ENCODE results near the gene CHCHD4. TPM values are rescaled to one million over a fixed set of nuclear protein-coding genes. Genes with fewer than 3 reads are reported as not detected.

The CHCHD4 gene
- total RNA-seq, 6 experiments from 2014 or later: 9.4 to 12.0 (median 10.1) TPM

- Mint-ChIP-seq H3K27ac (peak overlapping the region; percentile 99), H3K9me3 (no peaks in the 10 kb centered on the region), H3K4me1 (ENCODE audit: low read depth) (peaks cover 70% of the 10 kb centered on the region), H3K27me3 (ENCODE audit: insufficient read depth) (peaks cover 6% of the 10 kb centered on the region), H3K4me3 (peak overlapping the region; percentile 84; the same call in 1 of the 2 replicates), H3K36me3 (ENCODE audit: low read depth) (peaks cover 41% of the 10 kb centered on the region)
- no peak for DNase-seq
- TF ChIP-seq CTCF (IDR thresholded peaks at IDR 0.05): no peak
Measured at GRCh38 chr3:14141602-14142341, 17.1 kb upstream of the CHCHD4 start.

GRCh38 chr3:14141144-14141543, 16.5 kb upstream of the CHCHD4 start:
- Mint-ChIP-seq H3K4me3 (no peak overlapping the region), H3K36me3 (ENCODE audit: low read depth) (peaks cover 38% of the 10 kb centered on the region), H3K27me3 (ENCODE audit: insufficient read depth) (peaks cover 6% of the 10 kb centered on the region), H3K4me1 (ENCODE audit: low read depth) (peaks cover 70% of the 10 kb centered on the region), H3K9me3 (no peaks in the 10 kb centered on the region), H3K27ac (peak overlapping the region; percentile 99)
- no peak for DNase-seq
- TF ChIP-seq CTCF (IDR thresholded peaks at IDR 0.05): no peak

GRCh38 chr3:14140668-14141067, 16.0 kb upstream of the CHCHD4 start:
- no peak for TF ChIP-seq CTCF (IDR thresholded peaks at IDR 0.05)
- Mint-ChIP-seq H3K4me1 (ENCODE audit: low read depth) (peaks cover 70% of the 10 kb centered on the region), H3K4me3 (no peak overlapping the region), H3K27me3 (ENCODE audit: insufficient read depth) (peaks cover 6% of the 10 kb centered on the region), H3K36me3 (ENCODE audit: low read depth) (peaks cover 39% of the 10 kb centered on the region), H3K9me3 (no peaks in the 10 kb centered on the region), H3K27ac (peak overlapping the region; percentile 58)
- DNase-seq: no peak

GRCh38 chr3:14139771-14140170, 15.1 kb upstream of the CHCHD4 start:
- peak overlapping the region; percentile 58 for H3K27ac Mint-ChIP-seq
- no peak for TF ChIP-seq CTCF (IDR thresholded peaks at IDR 0.05)
- peaks cover 38% of the 10 kb centered on the region for H3K36me3 Mint-ChIP-seq (ENCODE audit: low read depth)
- H3K4me1 Mint-ChIP-seq (ENCODE audit: low read depth): peaks cover 62% of the 10 kb centered on the region
- no peak for DNase-seq
- no peak overlapping the region for H3K4me3 Mint-ChIP-seq
- no peaks in the 10 kb centered on the region for H3K9me3 Mint-ChIP-seq
- H3K27me3 Mint-ChIP-seq (ENCODE audit: insufficient read depth): peaks cover 3% of the 10 kb centered on the region

GRCh38 chr3:14138878-14139655, 14.4 kb upstream of the CHCHD4 start:
- no peaks in the 10 kb centered on the region for H3K9me3 Mint-ChIP-seq
- TF ChIP-seq CTCF (IDR thresholded peaks at IDR 0.05): no peak
- peaks cover 57% of the 10 kb centered on the region for H3K4me1 Mint-ChIP-seq (ENCODE audit: low read depth)
- peaks cover 42% of the 10 kb centered on the region for H3K36me3 Mint-ChIP-seq (ENCODE audit: low read depth)
- peaks cover 7% of the 10 kb centered on the region for H3K27me3 Mint-ChIP-seq (ENCODE audit: insufficient read depth)
- no peak overlapping the region for H3K4me3 Mint-ChIP-seq
- peak overlapping the region; percentile 58 for H3K27ac Mint-ChIP-seq
- DNase-seq: no peak
